Body of pancreas (tissue), 4 donors: ENCODE measurements around the gene PLOD1. TPM values are rescaled to one million over a fixed set of nuclear protein-coding genes. Genes with fewer than 3 reads are reported as not detected.
"Not testable (repeated sequence)": the region's sequence is repeated elsewhere in the genome, so short reads cannot be mapped to it uniquely, and the experiment has no call there.

Experiments used
- ATAC-seq: fragments of 150-250 bp; one replicate; pipeline ENCODE4 v1.9.1; 2016
- DNase-seq, 4 donors: peaks; one replicate each; pipeline ENCODE4 v3.0.0-alpha.2; 2019
- H3K27ac ChIP-seq, 4 donors: fragments of 200-600 bp; sonication (generic); 1 replicate in 3 of 4; 2 replicates in 1 of 4; pipeline versions ENCODE4 v1.5.1 to v1.6.1; 2016 to 2019; ENCODE audit warnings: mild to moderate bottlenecking in 1 of 4, mixed read lengths in 1 of 4, moderate library complexity in 1 of 4
- H3K27me3 ChIP-seq, 2 donors: fragments of 200-600 bp; sonication (generic); one replicate each; pipeline ENCODE4 v1.6.0; 2016; ENCODE audit warnings: mild to moderate bottlenecking in 1 of 2
- H3K36me3 ChIP-seq, 2 donors: fragments of 200-600 bp; sonication (generic); replicated peaks in 1 of 2; 2 replicates each; pipeline ENCODE4 v1.5.1; 2016; ENCODE audit warnings: low read depth in 2 of 2; ENCODE audit not compliant: insufficient read depth in 1 of 2
- H3K4me1 ChIP-seq: fragments of 200-600 bp; sonication (generic); one replicate; pipeline ENCODE4 v1.6.0; 2016
- H3K4me3 ChIP-seq, 2 donors: fragments of 200-600 bp; sonication (generic); 1 replicate in 1 of 2; 2 replicates in 1 of 2; pipeline ENCODE4 v1.5.1; 2016 to 2019
- H3K9me3 ChIP-seq, 3 donors: fragments of 200-600 bp; sonication (generic); 1 replicate in 2 of 3; 2 replicates in 1 of 3; pipeline ENCODE4 v1.5.1; 2016
- POLR2A ChIP-seq, 3 donors: fragments of 450-650 bp; IDR thresholded peaks; one replicate each; pipeline ENCODE4 v1.6.1; 2016; ENCODE audit warnings: antibody characterized with exemption in 3 of 3, mild to moderate bottlenecking in 2 of 3
- WGBS, 2 donors: methylation state at CpG; one replicate each; pipeline ENCODE4 v1.1.5; 2017; 5-methylcytosine and 5-hydroxymethylcytosine counted together
- intact Hi-C: fragments of 100-400 bp; cut with DNase I; formaldehyde crosslinking; loops from one replicate; pipeline ENCODE4 v1.15.1; 2023
- total RNA-seq, 2 donors: library from RNA; depleted of rRNA; stranded (reverse); fragments of >200 nt; gene quantifications; one replicate each; pipeline ENCODE4 v1.1.0, GENCODE V29; 2016
- TF ChIP-seq, protein P1 (sequence below), 7 experiments: fragments of 450-650 bp in 4 of 7; fragments of 200-600 bp in 3 of 7; sonication (generic) in 3 of 7; IDR thresholded peaks; one replicate each; pipeline ENCODE4 v1.5.1; 2016 to 2019; ENCODE audit warnings: antibody characterized with exemption in 7 of 7

Gene PLOD1
- total RNA-seq, 2 donors from 2014 or later = 30.9 to 39.6 TPM

DNA sequence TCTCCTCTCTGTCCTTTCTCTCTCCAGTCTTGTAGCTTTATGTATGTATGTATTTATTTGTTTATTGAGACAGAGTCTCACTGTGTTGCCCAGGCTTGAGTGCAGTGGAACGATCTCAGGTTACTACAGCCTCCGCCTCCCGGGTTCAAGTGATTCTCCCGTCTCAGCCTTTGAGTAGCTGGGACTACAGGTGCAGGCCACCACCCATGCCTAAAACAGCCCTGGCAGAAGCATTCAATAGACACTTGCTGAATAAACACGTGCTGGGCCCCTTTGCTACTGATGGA lies 10.7 kb upstream of the PLOD1 start:
- no peak overlapping the region for H3K27ac ChIP-seq
- no peaks in the 10 kb centered on the region for H3K9me3 ChIP-seq
- H3K4me3 ChIP-seq = no peak overlapping the region
- DNase-seq (no peak), ATAC-seq (no peak)
- peaks cover 51% of the 10 kb centered on the region for H3K4me1 ChIP-seq
- 30 to 52% methylated on average over 5 of the region's 5 CpGs for WGBS, 2 donors
- peaks cover 4 to 9% of the 10 kb centered on the region in 2 donors for H3K36me3 ChIP-seq
- H3K27me3 ChIP-seq = no peaks in the 10 kb centered on the region
- intact Hi-C loops = no loop called here
- TF ChIP-seq, protein P1, sequence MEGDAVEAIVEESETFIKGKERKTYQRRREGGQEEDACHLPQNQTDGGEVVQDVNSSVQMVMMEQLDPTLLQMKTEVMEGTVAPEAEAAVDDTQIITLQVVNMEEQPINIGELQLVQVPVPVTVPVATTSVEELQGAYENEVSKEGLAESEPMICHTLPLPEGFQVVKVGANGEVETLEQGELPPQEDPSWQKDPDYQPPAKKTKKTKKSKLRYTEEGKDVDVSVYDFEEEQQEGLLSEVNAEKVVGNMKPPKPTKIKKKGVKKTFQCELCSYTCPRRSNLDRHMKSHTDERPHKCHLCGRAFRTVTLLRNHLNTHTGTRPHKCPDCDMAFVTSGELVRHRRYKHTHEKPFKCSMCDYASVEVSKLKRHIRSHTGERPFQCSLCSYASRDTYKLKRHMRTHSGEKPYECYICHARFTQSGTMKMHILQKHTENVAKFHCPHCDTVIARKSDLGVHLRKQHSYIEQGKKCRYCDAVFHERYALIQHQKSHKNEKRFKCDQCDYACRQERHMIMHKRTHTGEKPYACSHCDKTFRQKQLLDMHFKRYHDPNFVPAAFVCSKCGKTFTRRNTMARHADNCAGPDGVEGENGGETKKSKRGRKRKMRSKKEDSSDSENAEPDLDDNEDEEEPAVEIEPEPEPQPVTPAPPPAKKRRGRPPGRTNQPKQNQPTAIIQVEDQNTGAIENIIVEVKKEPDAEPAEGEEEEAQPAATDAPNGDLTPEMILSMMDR (IDR thresholded peaks at IDR 0.05) = no peak
- TF ChIP-seq POLR2A (IDR thresholded peaks at IDR 0.05) = no peak

DNA sequence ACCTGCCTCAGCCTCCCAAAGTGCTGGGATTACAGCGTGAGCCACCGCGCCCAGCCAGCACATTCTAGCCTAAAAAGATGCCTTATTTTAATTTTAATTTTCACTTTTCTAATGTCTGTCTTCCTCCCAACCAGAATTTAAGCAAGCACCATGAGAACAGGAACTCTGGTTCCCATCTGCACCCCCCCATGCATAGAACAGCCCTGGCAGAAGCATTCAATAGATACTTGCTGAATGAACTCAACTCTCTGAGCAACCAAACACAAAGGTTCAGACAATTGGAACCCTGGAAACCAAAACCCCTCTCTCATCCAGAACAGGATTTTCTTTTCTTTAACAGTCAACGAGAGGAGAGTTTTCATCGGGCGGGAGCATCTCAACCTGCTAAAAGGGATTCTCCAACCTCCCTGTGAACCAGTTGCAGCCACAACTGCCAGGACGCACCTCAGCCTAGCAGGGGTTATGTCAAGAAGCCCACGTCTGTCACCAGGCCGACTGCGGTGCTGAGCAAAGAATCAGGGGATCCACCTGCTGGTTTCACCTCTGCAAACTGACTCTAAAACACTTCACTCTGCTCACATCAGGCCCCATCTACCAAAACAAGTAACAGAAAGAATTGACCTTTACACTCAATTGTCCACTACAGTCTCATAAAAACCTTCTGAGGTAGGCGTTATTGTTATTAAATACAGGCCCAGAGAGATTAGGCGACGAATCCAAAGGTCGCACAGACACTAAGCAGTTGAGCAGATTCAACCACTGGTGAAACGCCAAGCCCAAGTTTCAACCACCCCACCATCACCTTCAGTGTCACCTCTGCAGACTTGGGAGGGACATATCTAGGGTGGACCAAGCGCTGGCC lies 10.0 kb upstream of the PLOD1 start:
- no peaks in the 10 kb centered on the region for H3K27me3 ChIP-seq
- H3K9me3 ChIP-seq = no peaks in the 10 kb centered on the region
- ATAC-seq = no peak
- peak overlapping the region; percentile 21 to 32 for H3K4me3 ChIP-seq
- no peak overlapping the region for H3K27ac ChIP-seq
- intact Hi-C loops = no loop called here
- TF ChIP-seq, protein P1 (IDR thresholded peaks at IDR 0.05) = no peak
- TF ChIP-seq POLR2A (IDR thresholded peaks at IDR 0.05) = no peak
- WGBS, 2 donors = 36 to 37% methylated on average over 14 to 16 of the region's 16 CpGs
- H3K4me1 ChIP-seq = peaks cover 55% of the 10 kb centered on the region
- no peak for DNase-seq
- peaks cover 4 to 6% of the 10 kb centered on the region in 2 donors for H3K36me3 ChIP-seq

DNA sequence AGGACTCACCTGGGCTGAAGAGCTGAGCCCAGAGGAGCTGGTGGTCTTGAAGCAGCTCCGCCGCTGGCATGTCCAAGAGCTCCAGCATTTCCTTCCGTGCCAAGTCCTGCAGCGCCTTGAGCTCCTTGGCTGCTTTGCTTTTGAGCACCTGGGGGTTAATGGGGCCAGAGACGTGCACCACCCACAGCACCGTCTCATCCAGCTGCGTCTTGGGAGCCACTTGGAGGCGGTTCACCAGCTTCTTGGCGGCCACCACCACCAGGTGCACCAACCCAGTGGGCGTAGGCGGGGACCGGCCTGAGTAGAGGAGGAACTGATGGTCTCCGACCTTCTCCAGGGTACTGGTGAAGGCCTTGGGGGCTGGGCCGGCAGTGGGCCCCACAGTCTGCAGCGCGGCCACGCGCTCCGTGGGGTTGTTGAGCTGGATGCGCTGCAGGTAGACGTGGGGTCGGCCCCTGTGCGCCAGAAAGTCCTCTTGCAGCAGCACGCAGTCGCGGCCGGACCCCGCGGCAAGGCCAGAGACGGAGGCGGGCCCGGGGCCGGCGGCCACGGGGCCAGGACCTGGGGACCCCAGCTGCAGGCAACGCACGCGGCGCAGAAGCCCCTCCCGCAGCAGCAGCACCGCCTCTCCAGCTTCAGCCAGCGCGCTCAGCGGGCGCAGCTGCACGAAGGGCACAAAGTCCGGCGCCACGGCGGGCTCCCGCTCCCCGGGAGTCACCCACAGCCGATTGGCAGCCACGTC lies 9.2 kb upstream of the PLOD1 start:
- DNase-seq, H3K9me3 ChIP-seq, ATAC-seq, H3K36me3 ChIP-seq, H3K27me3 ChIP-seq, intact Hi-C loops: not testable (repeated sequence)
- peak overlapping the region in 2 of 4 donors; percentile 16 to 73 for H3K27ac ChIP-seq
- H3K4me3 ChIP-seq = peak overlapping the region; percentile 21 to 32
- peaks cover 57% of the 10 kb centered on the region for H3K4me1 ChIP-seq
- WGBS, 2 donors = 2% methylated on average over 25 of the region's 54 CpGs; no CpG with 5 or more reads in 1 of the 2 donors

DNA sequence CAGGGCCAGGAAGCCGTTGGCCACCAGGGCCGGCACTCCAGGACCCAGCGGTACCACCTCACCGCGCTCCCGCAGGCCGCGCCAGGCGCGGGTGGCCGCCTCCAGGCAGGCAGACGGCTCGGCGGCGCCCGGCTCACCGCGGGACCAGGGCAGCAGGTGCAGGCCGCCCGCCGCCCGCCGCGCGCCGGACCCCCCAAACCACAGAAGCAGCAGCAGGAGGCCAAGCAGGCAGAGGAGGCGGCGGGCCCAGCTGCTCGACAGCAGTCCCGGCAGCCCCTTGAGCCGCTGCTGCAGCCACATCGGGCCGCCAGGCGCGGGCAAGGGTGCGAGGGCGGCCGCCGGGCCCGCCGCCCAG lies 8.6 kb upstream of the PLOD1 start:
- peak overlapping the region; percentile 16 to 83 (median 66) for H3K27ac ChIP-seq
- peak overlapping the region in 1 of 2 donors; percentile 32 for H3K4me3 ChIP-seq
- peaks cover 4 to 6% of the 10 kb centered on the region in 2 donors for H3K36me3 ChIP-seq
- intact Hi-C loops = no loop called here
- H3K4me1 ChIP-seq = peaks cover 57% of the 10 kb centered on the region
- H3K27me3 ChIP-seq = no peaks in the 10 kb centered on the region
- no peaks in the 10 kb centered on the region for H3K9me3 ChIP-seq
- WGBS, 2 donors = 0% methylated on average over 14 of the region's 41 CpGs; no CpG with 5 or more reads in 1 of the 2 donors
- no peak for TF ChIP-seq POLR2A (IDR thresholded peaks at IDR 0.05)
- TF ChIP-seq, protein P1 (IDR thresholded peaks at IDR 0.05) = no peak
- DNase-seq (peak in 2 of 4 donors; percentile 25 to 35), ATAC-seq (peak; percentile 25)

DNA sequence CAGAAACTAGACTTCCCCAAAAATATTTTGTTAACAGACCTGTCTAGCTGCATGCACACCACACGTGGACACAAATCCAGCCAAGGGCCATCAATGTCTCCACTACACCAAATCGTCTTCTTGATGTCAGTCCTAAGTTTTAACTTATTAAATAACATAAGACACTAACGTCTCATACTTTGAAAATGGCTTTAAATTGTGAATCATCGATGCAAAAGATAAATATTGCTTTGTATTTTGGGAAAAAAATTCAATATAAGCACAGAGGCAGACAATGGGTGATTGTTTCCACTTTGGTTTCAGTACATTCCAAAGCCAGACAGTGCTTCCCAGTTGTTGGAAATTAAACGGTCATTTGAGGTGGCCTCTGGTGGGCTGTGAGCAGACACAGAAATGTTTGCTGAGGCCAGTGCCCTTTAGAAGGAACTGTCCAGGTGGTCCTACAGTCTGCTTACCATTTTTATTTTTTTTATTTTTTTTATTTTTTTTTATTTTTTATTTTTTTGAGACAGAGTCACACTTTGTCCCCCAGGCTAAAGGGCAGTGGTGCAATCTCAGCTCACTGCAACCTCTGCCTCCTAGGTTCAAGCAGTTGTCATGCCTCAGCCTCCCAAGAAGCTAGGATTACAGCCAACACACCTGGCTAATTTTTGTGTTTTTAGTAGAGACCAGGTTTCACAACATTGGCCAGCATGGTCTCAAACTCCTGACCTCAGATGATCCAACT lies 6.5 kb upstream of the PLOD1 start:
- no peak for TF ChIP-seq POLR2A (IDR thresholded peaks at IDR 0.05)
- TF ChIP-seq, protein P1 (IDR thresholded peaks at IDR 0.05) = no peak
- no peak for DNase-seq
- H3K9me3 ChIP-seq = no peaks in the 10 kb centered on the region
- no peak for ATAC-seq
- peaks cover 55% of the 10 kb centered on the region for H3K4me1 ChIP-seq
- H3K4me3 ChIP-seq = no peak overlapping the region
- intact Hi-C loops = no loop called here
- peak overlapping the region in 2 of 4 donors; percentile 29 to 83 for H3K27ac ChIP-seq
- no peaks in the 10 kb centered on the region for H3K36me3 ChIP-seq
- no peaks in the 10 kb centered on the region for H3K27me3 ChIP-seq
- 31% methylated on average over 5 of the region's 5 CpGs for WGBS, 2 donors
